Measurements from ENCODE around the gene ZNF648.
"Not testable (repeated sequence)": the region's sequence is repeated elsewhere in the genome, so short reads cannot be mapped to it uniquely, and the experiment has no call there.

ZNF648 gene

GRCh38 chr1:182061594-182061993, at the start of gene ZNF648:
Gene ZNF648 (minus strand): TSS chr1:182061712. CDS start chr1:182058010, 3,702 bp downstream.
- DNase-seq (ENCODE audit: low spot score) = no peak

- DNase-seq (ENCODE audit: low spot score) = no peak
Measured at GRCh38 chr1:182110635-182111034, 49.1 kb upstream of the ZNF648 start.

- DNase-seq (ENCODE audit: low spot score) = no peak
Measured at GRCh38 chr1:182109771-182110170, 48.3 kb upstream of the ZNF648 start.

- no peak for DNase-seq (ENCODE audit: low spot score)
Measured at GRCh38 chr1:182107209-182107608, 45.7 kb upstream of the ZNF648 start.

- no peak for DNase-seq (ENCODE audit: low spot score)
Measured at GRCh38 chr1:182102043-182102416, 40.5 kb upstream of the ZNF648 start.

- no peak for DNase-seq (ENCODE audit: low spot score)
Measured at GRCh38 chr1:182101415-182102042, 40.0 kb upstream of the ZNF648 start.

- DNase-seq (ENCODE audit: low spot score) = no peak
Measured at GRCh38 chr1:182098301-182098700, 36.8 kb upstream of the ZNF648 start.

GRCh38 chr1:182095946-182096345, 34.4 kb upstream of the ZNF648 start:
- no peak for DNase-seq (ENCODE audit: low spot score)

GRCh38 chr1:182094514-182095005, 33.0 kb upstream of the ZNF648 start:
- not testable (repeated sequence) for DNase-seq (ENCODE audit: low spot score)

GRCh38 chr1:182093781-182094180, 32.3 kb upstream of the ZNF648 start:
- DNase-seq (ENCODE audit: low spot score) = no peak

- DNase-seq (ENCODE audit: low spot score) = no peak
Measured at GRCh38 chr1:182092336-182092735, 30.8 kb upstream of the ZNF648 start.

GRCh38 chr1:182091083-182091482, 29.6 kb upstream of the ZNF648 start:
- DNase-seq (ENCODE audit: low spot score) = no peak

GRCh38 chr1:182087719-182088350, 26.3 kb upstream of the ZNF648 start:
- no peak for DNase-seq (ENCODE audit: low spot score)

- no peak for DNase-seq (ENCODE audit: low spot score)
Measured at GRCh38 chr1:182087304-182087703, 25.8 kb upstream of the ZNF648 start.

GRCh38 chr1:182086620-182087019, 25.1 kb upstream of the ZNF648 start:
- no peak for DNase-seq (ENCODE audit: low spot score)

- DNase-seq (ENCODE audit: low spot score) = no peak
Measured at GRCh38 chr1:182086136-182086535, 24.6 kb upstream of the ZNF648 start.

- DNase-seq (ENCODE audit: low spot score) = no peak
Measured at GRCh38 chr1:182085726-182086125, 24.2 kb upstream of the ZNF648 start.

- DNase-seq (ENCODE audit: low spot score) = peak; percentile 86
Measured at GRCh38 chr1:182084487-182085316, 23.2 kb upstream of the ZNF648 start.

GRCh38 chr1:182083851-182084486, 22.5 kb upstream of the ZNF648 start:
- DNase-seq (ENCODE audit: low spot score) = no peak

- DNase-seq (ENCODE audit: low spot score) = no peak
Measured at GRCh38 chr1:182080955-182081582, 19.6 kb upstream of the ZNF648 start.

- DNase-seq (ENCODE audit: low spot score) = no peak
Measured at GRCh38 chr1:182080040-182080439, 18.5 kb upstream of the ZNF648 start.

- DNase-seq (ENCODE audit: low spot score) = no peak
Measured at GRCh38 chr1:182071924-182072323, 10.4 kb upstream of the ZNF648 start.

Data from left forelimb (tissue), 1 donor.